ENCODE data around the gene KCTD17.

KCTD17 gene

GRCh38 chr22:37022483-37023337 is 28.8 kb upstream of the KCTD17 start:
- H3K27me3 ChIP-seq (ENCODE audit: insufficient read depth, low read length, poor library complexity), result peaks cover 15% of the 10 kb centered on the region
- no peak overlapping the region for H3K27ac ChIP-seq (ENCODE audit: low read length)
- H3K4me3 ChIP-seq (ENCODE audit: low read depth in 1 of 2, low read length in 2 of 2), result no peak overlapping the region
- no peaks in the 10 kb centered on the region; the same call in 1 of the 2 replicates for H4K20me1 ChIP-seq (ENCODE audit: insufficient read depth, low read length)
- DNase-seq, result no peak
- no peak for ATAC-seq (ENCODE audit: insufficient read depth, low read depth)
- H3K9ac ChIP-seq (ENCODE audit: low read depth, low read length), result no peak overlapping the region
- H3K4me1 ChIP-seq (ENCODE audit: insufficient read depth, low read length), result no peaks in the 10 kb centered on the region
- H3K4me2 ChIP-seq (ENCODE audit: insufficient read depth, low read length), result no peak overlapping the region
- no peaks in the 10 kb centered on the region for H3K79me2 ChIP-seq (ENCODE audit: insufficient read depth, low read length)
- no peak overlapping the region for H2AFZ ChIP-seq (ENCODE audit: low read depth, low read length)
- TF ChIP-seq EZH2 (IDR thresholded peaks at IDR 0.05; ENCODE audit: borderline replicate concordance, low read depth, low read length, severe bottlenecking), result no peak
- no peak for TF ChIP-seq CTCF (IDR thresholded peaks at IDR 0.05; ENCODE audit: borderline replicate concordance, extremely low read depth, low read length, poor library complexity, severe bottlenecking)
- H3K36me3 ChIP-seq (ENCODE audit: insufficient read depth, low read length), result no peaks in the 10 kb centered on the region
- no peaks in the 10 kb centered on the region for H3K9me3 ChIP-seq (ENCODE audit: insufficient read depth, low read length, severe bottlenecking)

- no peak for ATAC-seq (ENCODE audit: insufficient read depth, low read depth)
- H2AFZ ChIP-seq (ENCODE audit: low read depth, low read length), result no peak overlapping the region
- no peaks in the 10 kb centered on the region for H3K9me3 ChIP-seq (ENCODE audit: insufficient read depth, low read length, severe bottlenecking)
- no peaks in the 10 kb centered on the region for H3K79me2 ChIP-seq (ENCODE audit: insufficient read depth, low read length)
- no peak overlapping the region for H3K4me3 ChIP-seq (ENCODE audit: low read depth in 1 of 2, low read length in 2 of 2)
- no peak for DNase-seq
- H3K4me1 ChIP-seq (ENCODE audit: insufficient read depth, low read length), result no peaks in the 10 kb centered on the region
- TF ChIP-seq CTCF (IDR thresholded peaks at IDR 0.05; ENCODE audit: borderline replicate concordance, extremely low read depth, low read length, poor library complexity, severe bottlenecking), result no peak
- TF ChIP-seq EZH2 (IDR thresholded peaks at IDR 0.05; ENCODE audit: borderline replicate concordance, low read depth, low read length, severe bottlenecking), result no peak
- H3K36me3 ChIP-seq (ENCODE audit: insufficient read depth, low read length), result no peaks in the 10 kb centered on the region
- no peak overlapping the region for H3K4me2 ChIP-seq (ENCODE audit: insufficient read depth, low read length)
- no peaks in the 10 kb centered on the region; the same call in 1 of the 2 replicates for H4K20me1 ChIP-seq (ENCODE audit: insufficient read depth, low read length)
- H3K9ac ChIP-seq (ENCODE audit: low read depth, low read length), result no peak overlapping the region
- peaks cover 15% of the 10 kb centered on the region for H3K27me3 ChIP-seq (ENCODE audit: insufficient read depth, low read length, poor library complexity)
- H3K27ac ChIP-seq (ENCODE audit: low read length), result no peak overlapping the region
Observed at GRCh38 chr22:37023743-37024338, 27.7 kb upstream of the KCTD17 start.

GRCh38 chr22:37024339-37025157 is 27.0 kb upstream of the KCTD17 start:
- H4K20me1 ChIP-seq (ENCODE audit: insufficient read depth, low read length), result no peaks in the 10 kb centered on the region; the same call in 1 of the 2 replicates
- no peaks in the 10 kb centered on the region for H3K79me2 ChIP-seq (ENCODE audit: insufficient read depth, low read length)
- H3K36me3 ChIP-seq (ENCODE audit: insufficient read depth, low read length), result no peaks in the 10 kb centered on the region
- H3K4me1 ChIP-seq (ENCODE audit: insufficient read depth, low read length), result no peaks in the 10 kb centered on the region
- H3K9me3 ChIP-seq (ENCODE audit: insufficient read depth, low read length, severe bottlenecking), result no peaks in the 10 kb centered on the region
- H3K9ac ChIP-seq (ENCODE audit: low read depth, low read length), result no peak overlapping the region
- DNase-seq (no peak), ATAC-seq (ENCODE audit: insufficient read depth, low read depth) (no peak)
- H3K27me3 ChIP-seq (ENCODE audit: insufficient read depth, low read length, poor library complexity), result peaks cover 15% of the 10 kb centered on the region
- no peak overlapping the region for H3K4me2 ChIP-seq (ENCODE audit: insufficient read depth, low read length)
- TF ChIP-seq CTCF (IDR thresholded peaks at IDR 0.05; ENCODE audit: borderline replicate concordance, extremely low read depth, low read length, poor library complexity, severe bottlenecking) (no peak), EZH2 (IDR thresholded peaks at IDR 0.05; ENCODE audit: borderline replicate concordance, low read depth, low read length, severe bottlenecking) (no peak)
- no peak overlapping the region for H3K27ac ChIP-seq (ENCODE audit: low read length)
- no peak overlapping the region for H2AFZ ChIP-seq (ENCODE audit: low read depth, low read length)
- H3K4me3 ChIP-seq (ENCODE audit: low read depth in 1 of 2, low read length in 2 of 2), result no peak overlapping the region
